H9 (cell line): ENCODE results near the gene UNC5A. TPM values are rescaled to one million over a fixed set of nuclear protein-coding genes. Genes with fewer than 3 reads are reported as not detected.

Experiments
- DNase-seq: peaks from one replicate; pipeline ENCODE4 v3.0.0-alpha.2; 2017
- H2AFZ ChIP-seq: one replicate; pipeline ENCODE4 v1.6.1; 2013; ENCODE audit warnings: mild to moderate bottlenecking, low read length, control low read depth, moderate library complexity
- H2AK5ac ChIP-seq: 2 replicates; pipeline ENCODE4 v1.6.1; 2013; ENCODE audit warnings: low read length, control low read depth, mixed read lengths; ENCODE audit not compliant: insufficient read length
- H2BK120ac ChIP-seq: one replicate; pipeline ENCODE4 v1.6.1; 2013; ENCODE audit warnings: low read depth, mild to moderate bottlenecking, low read length, control low read depth, inconsistent platforms; ENCODE audit not compliant: poor library complexity, severe bottlenecking
- H2BK12ac ChIP-seq: 2 replicates; pipeline ENCODE4 v1.6.1; 2013; ENCODE audit warnings: low read length, control low read depth, mixed read lengths, low read depth; ENCODE audit not compliant: insufficient read length
- H2BK15ac ChIP-seq: 2 replicates; pipeline ENCODE4 v1.6.1; 2013; ENCODE audit warnings: low read depth, low read length, control low read depth
- H2BK20ac ChIP-seq: one replicate; pipeline ENCODE4 v1.6.1; 2013; ENCODE audit warnings: low read depth, mild to moderate bottlenecking, low read length, control low read depth, inconsistent platforms; ENCODE audit not compliant: poor library complexity, severe bottlenecking
- H2BK5ac ChIP-seq: 2 replicates; pipeline ENCODE4 v1.6.1; 2013; ENCODE audit warnings: low read length, control low read depth, mixed read lengths; ENCODE audit not compliant: insufficient read length
- H3K14ac ChIP-seq: 2 replicates; pipeline ENCODE4 v1.6.1; 2013; ENCODE audit warnings: low read length, control low read depth; ENCODE audit not compliant: insufficient read depth
- H3K18ac ChIP-seq: 2 replicates; pipeline ENCODE4 v1.6.1; 2013; ENCODE audit warnings: low read depth, mild to moderate bottlenecking, mixed read lengths, low read length, control low read depth; ENCODE audit not compliant: insufficient read length
- H3K23ac ChIP-seq: 2 replicates; pipeline ENCODE4 v1.6.1; 2013; ENCODE audit warnings: low read length, control low read depth, mixed read lengths, low read depth; ENCODE audit not compliant: insufficient read length
- H3K23me2 ChIP-seq: 2 replicates; pipeline ENCODE4 v1.6.1; 2013; ENCODE audit warnings: low read depth, mild to moderate bottlenecking, mixed read lengths, low read length, control low read depth; ENCODE audit not compliant: insufficient read length, poor library complexity, severe bottlenecking
- H3K27ac ChIP-seq: 2 replicates; pipeline ENCODE4 v1.5.1; 2013; ENCODE audit warnings: low read length, control low read depth, mixed read lengths, low read depth; ENCODE audit not compliant: insufficient read length
- H3K27me3 ChIP-seq: 2 replicates; pipeline ENCODE4 v1.6.1; 2013; ENCODE audit warnings: low read length, control low read depth, inconsistent platforms; ENCODE audit not compliant: insufficient read depth
- H3K4ac ChIP-seq: 2 replicates; pipeline ENCODE4 v1.6.1; 2013; ENCODE audit warnings: low read depth, mild to moderate bottlenecking, control low read depth, inconsistent platforms, low read length, moderate library complexity
- H3K4me1 ChIP-seq: 2 replicates; pipeline ENCODE4 v1.6.1; 2013; ENCODE audit warnings: low read length, control low read depth, inconsistent platforms; ENCODE audit not compliant: insufficient read depth
- H3K4me2 ChIP-seq: 2 replicates; pipeline ENCODE4 v1.6.1; 2013; ENCODE audit warnings: low read length, control low read depth, mixed read lengths; ENCODE audit not compliant: insufficient read length, insufficient read depth
- H3K56ac ChIP-seq: 2 replicates; pipeline ENCODE4 v1.6.1; 2013; ENCODE audit warnings: low read depth, mild to moderate bottlenecking, mixed read lengths, low read length, control low read depth; ENCODE audit not compliant: insufficient read length
- H3K79me1 ChIP-seq: 2 replicates; pipeline ENCODE4 v1.6.1; 2013; ENCODE audit warnings: low read depth, mild to moderate bottlenecking, moderate library complexity, low read length, control low read depth, inconsistent platforms; ENCODE audit not compliant: insufficient read depth, poor library complexity, severe bottlenecking
- H3K79me2 ChIP-seq: 2 replicates; pipeline ENCODE4 v1.6.1; 2013; ENCODE audit warnings: low read length, control low read depth, inconsistent platforms; ENCODE audit not compliant: insufficient read depth
- H3K9ac ChIP-seq: 2 replicates; pipeline ENCODE4 v1.6.1; 2013; ENCODE audit warnings: low read length, control low read depth, mixed read lengths; ENCODE audit not compliant: insufficient read length; ENCODE audit errors: extremely low read depth
- H3K9me3 ChIP-seq: one replicate; pipeline ENCODE4 v1.6.1; 2013; ENCODE audit warnings: low read depth, low read length, inconsistent platforms; ENCODE audit not compliant: control insufficient read depth
- H3T11ph ChIP-seq: one replicate; pipeline ENCODE4 v1.6.1; 2013; ENCODE audit warnings: mild to moderate bottlenecking, low read length, control low read depth, inconsistent platforms
- H4K20me1 ChIP-seq: one replicate; pipeline ENCODE4 v1.6.1; 2013; ENCODE audit not compliant: control insufficient read depth, insufficient read length, insufficient read depth
- H4K5ac ChIP-seq: 2 replicates; pipeline ENCODE4 v1.6.1; 2013; ENCODE audit warnings: low read depth, mild to moderate bottlenecking, mixed read lengths, low read length, control low read depth; ENCODE audit not compliant: insufficient read length
- H4K8ac ChIP-seq: replicated peaks from 2 replicates; pipeline ENCODE4 v1.6.1; 2013; ENCODE audit warnings: low read length, control low read depth, mixed read lengths, low read depth; ENCODE audit not compliant: insufficient read length
- H4K91ac ChIP-seq: 2 replicates; pipeline ENCODE4 v1.6.1; 2013; ENCODE audit warnings: low read depth, mild to moderate bottlenecking, moderate library complexity, mixed read lengths, low read length, control low read depth; ENCODE audit not compliant: insufficient read length
- H3K27ac Mint-ChIP-seq, 3 experiments: 2 replicates in 2 of 3; 3 replicates in 1 of 3; pipeline ENCODE4 v1.8.0; 2020 to 2021; ENCODE audit warnings: mixed read lengths in 3 of 3, mild to moderate bottlenecking in 1 of 3, moderate library complexity in 1 of 3
- H3K27me3 Mint-ChIP-seq: 2 replicates; pipeline ENCODE4 v1.8.0; 2021; ENCODE audit warnings: low read depth, mild to moderate bottlenecking, moderate library complexity, mixed read lengths
- H3K36me3 Mint-ChIP-seq, 3 experiments: 2 replicates in 2 of 3; 3 replicates in 1 of 3; pipeline ENCODE4 v1.8.0; 2020 to 2021; ENCODE audit warnings: low read depth in 3 of 3, mixed read lengths in 3 of 3; ENCODE audit not compliant: insufficient read depth in 1 of 3
- H3K4me1 Mint-ChIP-seq, 2 experiments: 2 replicates each; pipeline ENCODE4 v1.8.0; 2020; ENCODE audit warnings: mixed read lengths in 2 of 2
- H3K4me3 Mint-ChIP-seq, 2 experiments: 2 replicates in 1 of 2; 3 replicates in 1 of 2; pipeline ENCODE4 v1.8.0; 2020 to 2021; ENCODE audit warnings: mild to moderate bottlenecking in 2 of 2, mixed read lengths in 2 of 2, moderate library complexity in 1 of 2
- H3K9me3 Mint-ChIP-seq, 2 experiments: 2 replicates in 1 of 2; 3 replicates in 1 of 2; pipeline ENCODE4 v1.8.0; 2020; ENCODE audit warnings: mild to moderate bottlenecking in 2 of 2, mixed read lengths in 2 of 2, moderate library complexity in 1 of 2
- WGBS: extraction: QIAGEN DNeasy Blood & Tissue Kit; methylation state at CpG from one replicate; pipeline ENCODE4 v1.1.7; 2013; ENCODE audit warnings: missing lambda C conversion rate, low lambda C conversion rate, mixed read lengths; ENCODE audit not compliant: insufficient read length; ENCODE audit errors: extremely low coverage; 5-methylcytosine and 5-hydroxymethylcytosine counted together
- total RNA-seq: library from RNA; stranded (reverse); gene quantifications from 2 replicates; pipeline ENCODE4 v1.2.1, GENCODE V29; 2021
- TF ChIP-seq, protein P1 (sequence below): fragments of 200-600 bp; sonication (generic); conservative IDR thresholded peaks from 3 replicates; pipeline ENCODE4 v1.8.0; 2021; ENCODE audit warnings: antibody characterized with exemption, mild to moderate bottlenecking

The UNC5A gene
- total RNA-seq, 1 experiment from 2014 or later, result 4.4 TPM

DNA sequence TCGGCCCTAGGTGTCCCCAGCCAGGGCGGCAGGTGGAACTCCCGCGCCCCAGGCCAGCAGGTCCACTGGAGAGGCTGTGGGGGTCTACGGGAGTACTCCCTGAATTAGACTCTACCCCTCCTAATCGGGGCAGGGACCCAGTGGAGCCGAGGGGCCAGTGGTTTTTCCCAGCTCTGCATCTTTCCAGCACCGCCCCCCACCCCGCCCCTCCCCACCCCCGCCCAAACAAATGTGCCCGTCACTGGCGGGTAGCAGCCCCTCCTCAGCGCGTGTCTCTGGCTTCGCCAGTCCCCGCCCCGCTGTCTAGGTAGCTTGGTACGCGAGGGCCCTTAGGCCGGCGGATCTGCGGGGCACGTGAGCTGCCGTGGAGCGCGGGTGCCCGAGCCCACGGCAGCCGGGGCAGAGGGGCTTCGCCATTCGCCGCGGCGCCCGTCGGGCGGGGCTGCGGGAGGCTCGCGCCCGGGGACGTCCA is 7.0 kb downstream of the UNC5A start:
- Histone ChIP-seq H3K9me3 (no peaks in the 10 kb centered on the region), H3K56ac (no peak overlapping the region), H4K91ac (no peak overlapping the region), H3T11ph (no peak overlapping the region), H2AFZ (no peak overlapping the region), H3K18ac (no peak overlapping the region), H3K23me2 (peaks cover 5% of the 10 kb centered on the region), H3K4me1 (no peaks in the 10 kb centered on the region; the same call in 1 of the 2 replicates), H3K9ac (no peak overlapping the region), H4K5ac (no peak overlapping the region), H3K23ac (no peak overlapping the region), H3K27me3 (peaks cover under 1% of the 10 kb centered on the region; the same call in 1 of the 2 replicates), H3K79me1 (no peaks in the 10 kb centered on the region), H3K4ac (no peak overlapping the region), H2BK15ac (no peak overlapping the region), H2BK12ac (no peak overlapping the region), H2BK5ac (no peak overlapping the region), H3K4me2 (peak overlapping the region; percentile 3), H2BK120ac (no peak overlapping the region), H4K8ac (no peak overlapping the region), H2BK20ac (no peak overlapping the region), H2AK5ac (no peak overlapping the region), H4K20me1 (no peaks in the 10 kb centered on the region), H3K79me2 (no peaks in the 10 kb centered on the region), H3K14ac (no peak overlapping the region), H3K27ac (no peak overlapping the region)
- no peak overlapping the region for H3K27ac Mint-ChIP-seq
- no peaks in the 10 kb centered on the region for H3K9me3 Mint-ChIP-seq
- no CpG with 5 or more reads among the region's 42 CpGs for WGBS
- peaks cover 56% of the 10 kb centered on the region for H3K27me3 Mint-ChIP-seq
- no peaks in the 10 kb centered on the region for H3K36me3 Mint-ChIP-seq
- peak overlapping the region in 1 of 2 experiments; percentile 77; a peak in 2 of 5 replicates for H3K4me3 Mint-ChIP-seq
- peak; percentile 75 for DNase-seq
- TF ChIP-seq, protein P1, sequence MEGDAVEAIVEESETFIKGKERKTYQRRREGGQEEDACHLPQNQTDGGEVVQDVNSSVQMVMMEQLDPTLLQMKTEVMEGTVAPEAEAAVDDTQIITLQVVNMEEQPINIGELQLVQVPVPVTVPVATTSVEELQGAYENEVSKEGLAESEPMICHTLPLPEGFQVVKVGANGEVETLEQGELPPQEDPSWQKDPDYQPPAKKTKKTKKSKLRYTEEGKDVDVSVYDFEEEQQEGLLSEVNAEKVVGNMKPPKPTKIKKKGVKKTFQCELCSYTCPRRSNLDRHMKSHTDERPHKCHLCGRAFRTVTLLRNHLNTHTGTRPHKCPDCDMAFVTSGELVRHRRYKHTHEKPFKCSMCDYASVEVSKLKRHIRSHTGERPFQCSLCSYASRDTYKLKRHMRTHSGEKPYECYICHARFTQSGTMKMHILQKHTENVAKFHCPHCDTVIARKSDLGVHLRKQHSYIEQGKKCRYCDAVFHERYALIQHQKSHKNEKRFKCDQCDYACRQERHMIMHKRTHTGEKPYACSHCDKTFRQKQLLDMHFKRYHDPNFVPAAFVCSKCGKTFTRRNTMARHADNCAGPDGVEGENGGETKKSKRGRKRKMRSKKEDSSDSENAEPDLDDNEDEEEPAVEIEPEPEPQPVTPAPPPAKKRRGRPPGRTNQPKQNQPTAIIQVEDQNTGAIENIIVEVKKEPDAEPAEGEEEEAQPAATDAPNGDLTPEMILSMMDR, result no peak
- peaks cover 44 to 65% of the 10 kb centered on the region in 2 experiments for H3K4me1 Mint-ChIP-seq
